OCI-LY1 (cell line): ENCODE results near the gene JPT2.

Experiments
- H2AFZ ChIP-seq: fragments of 200-600 bp; sonication (generic), shearing (Covaris generic); 2 replicates; pipeline ENCODE4 v1.6.0; 2014; ENCODE audit warnings: antibody characterized with exemption, mild to moderate bottlenecking, low read length
- H3F3A ChIP-seq: fragments of 200-600 bp; sonication (generic), shearing (Covaris generic); 2 replicates; pipeline ENCODE4 v1.6.0; 2014; ENCODE audit warnings: mild to moderate bottlenecking, antibody characterized with exemption, low read length, moderate library complexity; ENCODE audit not compliant: insufficient read depth
- H3K27ac ChIP-seq: fragments of 200-600 bp; sonication (generic); 2 replicates; pipeline ENCODE4 v1.5.1; 2014; ENCODE audit warnings: low read length, mixed run types, mild to moderate bottlenecking, low read depth; ENCODE audit not compliant: poor library complexity, severe bottlenecking
- H3K27me3 ChIP-seq: fragments of 200-600 bp; sonication (generic); 2 replicates; pipeline ENCODE4 v1.6.0; 2014; ENCODE audit warnings: antibody characterized with exemption, mild to moderate bottlenecking, low read length, moderate library complexity; ENCODE audit not compliant: insufficient read depth
- H3K36me3 ChIP-seq: fragments of 200-600 bp; sonication (generic); 2 replicates; pipeline ENCODE4 v1.6.1; 2014; ENCODE audit warnings: mild to moderate bottlenecking, antibody characterized with exemption, low read length, moderate library complexity, mixed read lengths; ENCODE audit not compliant: insufficient read depth
- H3K4me1 ChIP-seq: fragments of 200-600 bp; sonication (generic); 2 replicates; pipeline ENCODE4 v1.5.1; 2014; ENCODE audit warnings: mild to moderate bottlenecking, low read length, moderate library complexity; ENCODE audit not compliant: insufficient read depth, severe bottlenecking
- H3K4me2 ChIP-seq: fragments of 200-600 bp; sonication (generic), shearing (Covaris generic); 2 replicates; pipeline ENCODE4 v1.6.1; 2014; ENCODE audit warnings: low read length
- H3K4me3 ChIP-seq: fragments of 200-600 bp; sonication (generic); 2 replicates; pipeline ENCODE4 v1.5.1; 2014; ENCODE audit warnings: low read length, low read depth, mild to moderate bottlenecking, mixed read lengths; ENCODE audit not compliant: poor library complexity, severe bottlenecking
- H3K79me2 ChIP-seq: fragments of 200-600 bp; shearing (Covaris generic); 2 replicates; pipeline ENCODE4 v1.6.1; 2016; ENCODE audit warnings: mixed run types, low read length, mixed read lengths; ENCODE audit not compliant: insufficient read depth
- H3K9ac ChIP-seq: fragments of 200-600 bp; sonication (generic), shearing (Covaris generic); 2 replicates; pipeline ENCODE4 v1.6.1; 2014; ENCODE audit warnings: mild to moderate bottlenecking, low read length, mixed read lengths
- H3K9me2 ChIP-seq: fragments of 200-600 bp; sonication (generic), shearing (Covaris generic); 2 replicates; pipeline ENCODE4 v1.6.1; 2014; ENCODE audit warnings: low read depth, mild to moderate bottlenecking, low read length, mixed read lengths
- H3K9me3 ChIP-seq: fragments of 200-600 bp; shearing (Covaris generic); 2 replicates; pipeline ENCODE4 v1.6.1; 2014; ENCODE audit warnings: low read length, mixed read lengths
- H4K20me1 ChIP-seq: fragments of 200-600 bp; sonication (generic), shearing (Covaris generic); 2 replicates; pipeline ENCODE4 v1.6.0; 2016; ENCODE audit warnings: mild to moderate bottlenecking, low read length; ENCODE audit not compliant: insufficient read depth
- EZH2 ChIP-seq: fragments of 200-600 bp; sonication (generic), shearing (Covaris generic); IDR thresholded peaks from 2 replicates; pipeline ENCODE4 v1.8.0; 2017; ENCODE audit warnings: borderline replicate concordance, mixed run types, mild to moderate bottlenecking, antibody characterized with exemption, low read length, moderate library complexity, mixed read lengths
- TF ChIP-seq, protein P1 (sequence below): fragments of 200-600 bp; sonication (generic), shearing (Covaris generic); IDR thresholded peaks from 2 replicates; pipeline ENCODE4 v1.5.1; 2017; ENCODE audit warnings: mild to moderate bottlenecking, antibody characterized with exemption, low read length, moderate library complexity, mixed read lengths

The JPT2 gene

DNA sequence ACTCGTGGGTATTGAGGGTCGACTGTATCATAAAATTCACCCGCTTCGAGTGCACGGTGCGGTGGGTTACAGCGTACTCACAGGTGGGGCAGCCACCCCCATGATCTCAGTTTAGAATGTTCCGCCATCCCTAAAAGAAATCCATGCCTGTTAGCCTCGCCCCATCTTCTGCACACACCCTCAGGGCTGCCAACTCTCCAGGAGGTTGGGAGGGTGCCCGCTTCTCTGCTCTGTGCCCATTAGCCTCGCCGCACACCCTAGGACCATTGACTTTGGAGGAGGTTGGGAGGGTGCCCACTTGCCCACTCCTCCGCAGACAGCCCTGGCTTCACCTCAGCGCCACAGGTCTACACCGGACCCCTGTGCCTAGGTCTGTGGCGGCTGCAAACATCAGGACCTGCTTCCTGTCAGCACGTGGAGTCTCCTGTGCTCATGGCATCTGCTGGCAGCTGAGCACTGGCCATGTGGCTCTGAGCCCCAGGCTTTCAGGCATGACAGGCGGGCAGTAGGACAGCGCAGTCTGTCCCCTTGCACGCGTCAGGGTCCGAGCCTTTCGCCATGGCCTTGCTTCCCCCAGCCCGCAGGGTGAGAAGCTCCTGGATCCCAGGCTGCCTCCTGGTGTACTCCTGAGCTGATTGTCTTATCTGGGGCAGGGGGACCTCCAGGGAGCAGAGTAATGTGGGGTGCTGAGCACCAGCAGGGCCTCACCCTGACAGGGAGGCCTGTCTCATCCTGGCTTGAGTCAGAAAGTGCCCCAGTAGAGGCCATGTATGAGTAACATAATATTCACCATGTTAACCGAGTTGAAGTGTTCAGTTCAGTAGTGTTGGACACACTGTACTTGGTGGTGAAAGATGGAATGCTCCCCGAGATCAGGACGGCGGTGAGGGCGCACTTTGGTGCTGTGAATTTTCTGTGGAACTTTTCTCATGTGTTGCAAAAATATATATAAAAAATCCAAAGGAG, 71.4 kb downstream of the JPT2 start:
- no peaks in the 10 kb centered on the region for H3K4me1 ChIP-seq
- no peaks in the 10 kb centered on the region for H3K9me3 ChIP-seq
- TF ChIP-seq EZH2: no peak
- TF ChIP-seq, protein P1, sequence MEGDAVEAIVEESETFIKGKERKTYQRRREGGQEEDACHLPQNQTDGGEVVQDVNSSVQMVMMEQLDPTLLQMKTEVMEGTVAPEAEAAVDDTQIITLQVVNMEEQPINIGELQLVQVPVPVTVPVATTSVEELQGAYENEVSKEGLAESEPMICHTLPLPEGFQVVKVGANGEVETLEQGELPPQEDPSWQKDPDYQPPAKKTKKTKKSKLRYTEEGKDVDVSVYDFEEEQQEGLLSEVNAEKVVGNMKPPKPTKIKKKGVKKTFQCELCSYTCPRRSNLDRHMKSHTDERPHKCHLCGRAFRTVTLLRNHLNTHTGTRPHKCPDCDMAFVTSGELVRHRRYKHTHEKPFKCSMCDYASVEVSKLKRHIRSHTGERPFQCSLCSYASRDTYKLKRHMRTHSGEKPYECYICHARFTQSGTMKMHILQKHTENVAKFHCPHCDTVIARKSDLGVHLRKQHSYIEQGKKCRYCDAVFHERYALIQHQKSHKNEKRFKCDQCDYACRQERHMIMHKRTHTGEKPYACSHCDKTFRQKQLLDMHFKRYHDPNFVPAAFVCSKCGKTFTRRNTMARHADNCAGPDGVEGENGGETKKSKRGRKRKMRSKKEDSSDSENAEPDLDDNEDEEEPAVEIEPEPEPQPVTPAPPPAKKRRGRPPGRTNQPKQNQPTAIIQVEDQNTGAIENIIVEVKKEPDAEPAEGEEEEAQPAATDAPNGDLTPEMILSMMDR: no peak
- no peak overlapping the region for H3K4me3 ChIP-seq
- no peaks in the 10 kb centered on the region for H3K79me2 ChIP-seq
- no peaks in the 10 kb centered on the region for H3F3A ChIP-seq
- H3K36me3 ChIP-seq: peaks cover 60% of the 10 kb centered on the region
- no peak overlapping the region for H3K9ac ChIP-seq
- H4K20me1 ChIP-seq: no peaks in the 10 kb centered on the region
- H3K27ac ChIP-seq: no peak overlapping the region
- no peak overlapping the region for H2AFZ ChIP-seq
- H3K4me2 ChIP-seq: no peak overlapping the region
- no peaks in the 10 kb centered on the region for H3K27me3 ChIP-seq
- no peaks in the 10 kb centered on the region for H3K9me2 ChIP-seq
